NCI-H128 (cell line): ENCODE data around the gene HOXA5.

Experiments used
- DNase-seq: peaks from one replicate; lab custom pipeline; 2025; ENCODE audit not compliant: unreplicated experiment; lab: John Stamatoyannopoulos, UW

The HOXA5 gene

DNA sequence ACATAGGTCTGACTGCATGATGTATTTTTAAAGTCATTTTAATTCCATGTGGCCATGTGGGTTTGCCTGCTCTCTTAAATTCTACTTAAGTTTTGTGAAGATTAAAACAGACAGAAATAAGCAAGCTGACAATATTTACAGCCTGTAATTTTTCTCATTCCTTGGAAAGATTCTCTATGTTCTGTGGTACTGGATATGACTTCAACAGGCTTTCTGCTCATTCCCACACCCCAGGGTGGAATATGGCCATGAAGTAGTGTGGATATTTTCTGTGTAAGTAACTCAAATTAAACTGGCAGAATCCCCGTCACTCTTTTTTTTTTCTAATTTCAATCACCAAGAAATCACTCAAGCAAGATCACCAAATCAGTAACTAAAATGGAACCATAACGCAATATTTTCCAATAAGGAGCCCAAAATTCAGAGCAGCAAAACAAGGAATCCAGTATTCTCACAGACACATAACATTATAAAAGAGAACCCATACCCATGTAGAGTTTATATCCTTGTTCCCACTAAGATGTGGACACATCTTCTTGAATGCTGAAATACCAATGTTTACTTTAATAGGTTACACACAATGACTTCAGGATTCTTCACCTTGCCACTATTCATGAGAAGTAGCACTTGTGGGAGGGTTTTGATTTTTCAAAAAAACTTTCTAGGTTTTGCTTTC, 5.7 kb downstream of the HOXA5 start:
- no peak for DNase-seq

- no peak for DNase-seq
Measured at GRCh38 chr7:27134392-27134791, 9.1 kb downstream of the HOXA5 start.

GRCh38 chr7:27133409-27134231, 9.9 kb downstream of the HOXA5 start:
- DNase-seq, result no peak

- no peak for DNase-seq
Measured at GRCh38 chr7:27132978-27133377, 10.5 kb downstream of the HOXA5 start.

DNA sequence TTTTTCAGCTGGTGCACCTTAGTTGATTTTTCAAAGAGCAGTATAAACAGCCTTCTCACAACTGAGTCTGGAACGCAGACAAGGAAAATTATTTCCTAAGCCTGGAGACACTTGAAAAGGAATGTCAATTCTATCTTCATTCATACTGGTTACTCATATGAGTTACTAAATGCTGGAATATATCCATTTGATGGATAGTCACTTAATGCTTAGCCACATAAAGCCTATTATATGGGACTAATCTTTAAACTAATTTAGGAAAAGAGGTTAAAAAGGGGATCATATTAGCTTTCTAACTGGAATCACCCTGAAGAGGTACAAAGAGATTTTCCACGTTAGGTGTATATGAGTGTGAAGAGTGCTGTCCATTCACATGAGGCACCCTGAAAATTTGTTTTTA, 11.3 kb downstream of the HOXA5 start:
- DNase-seq, result no peak

GRCh38 chr7:27131390-27131819, 12.1 kb downstream of the HOXA5 start:
- no peak for DNase-seq

- DNase-seq, result peak; percentile 77
Measured at GRCh38 chr7:27130540-27131389, 12.7 kb downstream of the HOXA5 start, which contains the start of gene HOXA4. TSS of gene HOXA4 (minus strand) at chr7:27130757. CDS start at chr7:27130733, 24 bp downstream.

DNA sequence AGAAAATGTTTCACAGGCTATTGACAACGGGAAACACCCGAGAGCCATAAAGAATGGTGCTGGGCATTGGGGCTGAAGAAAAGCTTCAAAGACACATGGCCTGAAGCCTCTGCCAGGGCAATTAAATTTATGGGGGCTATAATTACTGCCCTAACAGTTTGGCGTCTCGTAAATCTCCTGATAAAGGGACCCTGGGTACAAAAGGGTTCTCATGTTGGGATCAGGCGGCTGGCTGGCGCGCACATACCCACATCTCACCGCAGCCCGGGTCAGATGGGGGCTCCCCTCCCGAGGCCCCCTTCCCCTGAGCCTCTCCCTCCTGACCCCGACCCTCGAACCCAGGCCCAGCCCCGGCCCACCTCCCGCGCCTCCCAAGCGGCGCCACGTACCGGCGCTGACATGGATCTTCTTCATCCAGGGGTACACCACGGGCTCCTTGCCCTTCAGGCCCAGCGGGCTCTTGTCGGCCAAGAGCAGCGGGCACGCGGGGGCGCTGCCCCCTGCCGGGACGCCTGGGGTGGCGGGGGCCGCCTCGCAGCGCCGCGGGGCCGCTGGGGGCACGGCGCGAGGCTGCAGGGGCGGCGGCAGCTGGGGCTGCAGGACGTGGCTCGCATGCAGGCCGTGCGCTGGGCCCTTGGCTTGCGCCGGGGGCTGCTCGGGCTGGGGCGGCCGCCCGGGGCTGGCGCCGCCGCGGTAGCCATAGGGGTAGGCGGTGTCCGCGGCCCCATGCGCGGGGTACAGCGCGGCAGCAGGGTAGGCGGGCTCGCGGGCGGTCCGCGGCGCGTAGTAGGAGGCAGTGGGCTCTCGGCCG, 13.5 kb downstream of the HOXA5 start:
- DNase-seq, result no peak

DNA sequence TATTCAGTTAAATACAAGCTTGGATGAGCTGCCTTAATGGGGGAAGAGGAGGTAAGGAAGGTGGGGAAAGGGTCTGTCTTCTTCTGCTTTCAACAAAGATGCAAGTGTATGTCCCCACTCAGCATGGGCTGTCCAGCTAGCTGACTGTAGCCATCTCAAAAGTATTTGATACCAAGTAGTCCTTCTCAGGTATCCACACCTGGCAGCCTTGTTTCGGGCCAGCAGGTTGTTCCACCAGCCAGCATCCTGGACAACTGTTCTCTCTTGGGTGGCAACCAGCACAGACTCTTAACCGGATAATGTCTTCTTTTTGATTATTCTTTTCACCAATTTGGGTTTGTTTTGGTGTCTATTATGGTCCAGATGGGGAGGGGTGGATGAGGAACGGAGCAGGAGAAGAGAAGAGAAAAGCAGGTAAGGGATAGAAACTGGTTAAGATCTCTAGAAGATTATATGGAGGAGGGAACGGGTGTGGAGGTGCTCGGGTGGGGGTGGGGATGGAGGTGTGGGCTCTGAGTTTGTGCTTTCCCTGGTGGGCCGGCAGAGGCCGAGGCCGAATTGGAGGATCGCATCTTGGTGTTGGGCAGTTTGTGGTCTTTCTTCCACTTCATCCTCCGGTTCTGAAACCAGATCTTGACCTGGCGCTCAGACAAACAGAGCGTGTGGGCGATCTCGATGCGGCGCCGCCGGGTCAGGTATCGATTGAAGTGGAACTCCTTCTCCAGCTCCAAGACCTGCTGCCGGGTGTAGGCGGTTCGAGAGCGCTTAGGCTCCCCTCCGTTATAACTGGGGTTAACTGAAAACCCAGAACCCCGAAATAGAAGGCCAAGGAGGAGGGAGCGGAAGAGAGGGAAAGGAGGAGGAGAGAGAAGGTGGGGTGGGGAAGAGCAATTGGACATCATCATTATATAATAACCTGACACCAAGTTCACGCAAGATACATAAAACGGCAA, 14.4 kb downstream of the HOXA5 start:
- DNase-seq, result no peak

GRCh38 chr7:27128034-27128433, 15.4 kb downstream of the HOXA5 start:
- DNase-seq, result no peak

- no peak for DNase-seq
Measured at GRCh38 chr7:27126596-27127327, 16.7 kb downstream of the HOXA5 start.

DNA sequence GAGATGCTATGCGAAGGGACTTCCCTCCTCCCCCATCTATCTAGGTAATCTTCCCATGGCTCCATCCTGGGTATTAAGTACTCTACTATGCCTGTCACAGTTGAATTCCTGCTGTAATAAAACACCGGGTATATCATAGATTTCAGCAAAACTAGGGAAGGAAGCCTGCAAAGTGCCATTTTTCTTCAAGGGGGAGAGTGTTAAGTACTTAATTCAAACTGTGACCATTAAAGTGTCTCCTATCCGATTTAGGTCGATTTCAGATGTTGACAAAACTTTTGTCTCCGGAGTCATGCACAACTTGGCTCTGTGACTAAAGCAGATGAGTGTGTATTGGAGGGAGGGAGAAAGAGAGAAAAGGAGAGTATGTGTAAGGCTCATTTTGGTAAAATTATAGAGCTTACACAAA, 17.5 kb downstream of the HOXA5 start:
- DNase-seq, result no peak

- no peak for DNase-seq
Measured at GRCh38 chr7:27124902-27125689, 18.4 kb downstream of the HOXA5 start.

- DNase-seq, result no peak
Measured at GRCh38 chr7:27124096-27124901, 19.2 kb downstream of the HOXA5 start.

- no peak for DNase-seq
Measured at GRCh38 chr7:27123477-27124053, 19.9 kb downstream of the HOXA5 start.

- DNase-seq, result no peak
Measured at GRCh38 chr7:27123007-27123476, 20.4 kb downstream of the HOXA5 start.
